ENCODE data around the gene KRT9. TPM values are rescaled to one million over a fixed set of nuclear protein-coding genes. Genes with fewer than 3 reads are reported as not detected.
"Not testable (repeated sequence)": the region's sequence is repeated elsewhere in the genome, so short reads cannot be mapped to it uniquely, and the experiment has no call there.

The KRT9 gene
- total and polyA plus RNA-seq, 10 of the 15 experiments (the other 5 are each of a cell fraction or from before 2014, with no cell fraction given) = not detected

DNA sequence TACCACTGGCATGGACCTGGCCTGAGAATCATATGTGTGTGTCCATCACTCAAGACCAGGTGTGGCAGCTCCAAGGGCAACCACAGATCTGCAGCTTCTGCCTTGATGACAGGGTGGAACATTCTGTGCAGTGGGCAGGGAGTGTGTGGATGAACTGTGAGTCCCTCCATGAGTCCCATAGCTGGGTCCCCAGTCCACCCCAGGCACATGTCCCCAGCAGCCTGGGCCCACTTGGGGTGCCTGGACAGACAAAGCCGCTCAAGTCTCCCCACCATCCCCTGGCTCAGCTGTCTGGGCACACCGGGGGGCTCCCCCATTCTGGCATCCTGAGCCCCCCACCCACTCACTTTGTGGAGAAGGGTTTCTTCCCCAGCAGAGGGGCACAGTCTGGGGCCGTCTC, 45.3 kb upstream of the KRT9 start:
- FAIRE-seq = no peak
- DNase-seq (ENCODE audit: low read depth, low spot score) = no peak
- BruUV-seq (replicated peaks) = no TSS peak
- no peaks in the 10 kb centered on the region for H3K36me3 ChIP-seq (ENCODE audit: control insufficient read depth in 2 of 2, insufficient read depth in 2 of 2, low read length in 1 of 2)
- no peak overlapping the region for H3K4me3 ChIP-seq
- ATAC-seq = no peak
- H3K27me3 ChIP-seq (replicated peaks in 1 of 2; ENCODE audit: control insufficient read depth in 2 of 2, insufficient read depth in 2 of 2, low read length in 1 of 2) = peaks cover 0 to 2% of the 10 kb centered on the region in 2 experiments; a peak in 2 of 4 replicates
- no peak for TF ChIP-seq YY1 (IDR thresholded peaks at IDR 0.05; ENCODE audit: low read depth, low read length)
- ChIA-PET POLR2A (interaction anchor here (0.5 kb wide), 1 partner anchor 71 kb away, joined by 4 read pairs; no protein-coding TSS in a partner anchor), RAD21 (ENCODE audit: unreplicated experiment) (no interaction called here), CTCF (no interaction called here), SMC1A (ENCODE audit: uncharacterized antibody, unreplicated experiment) (no interaction called here)
- 2% methylated on average over 3 of the region's 3 CpGs for WGBS (ENCODE audit: insufficient coverage, insufficient replicate concordance, low lambda C conversion rate, missing lambda C conversion rate)
- no peak overlapping the region for H3K27ac ChIP-seq (ENCODE audit: control insufficient read depth, insufficient read depth)
- H3K4me1 ChIP-seq (ENCODE audit: control insufficient read depth, insufficient read depth, low read length) = no peaks in the 10 kb centered on the region
- H2AFZ ChIP-seq (ENCODE audit: control insufficient read depth, low read depth, low read length) = no peak overlapping the region
- no peaks in the 10 kb centered on the region for H4K20me1 ChIP-seq (ENCODE audit: control insufficient read depth, insufficient read depth)
- no peaks in the 10 kb centered on the region for H3K9me3 ChIP-seq (replicated peaks; ENCODE audit: control insufficient read depth, insufficient read depth, low read length)
- H3K79me2 ChIP-seq (ENCODE audit: control insufficient read depth, insufficient read depth, low read length) = no peaks in the 10 kb centered on the region
- H3K4me2 ChIP-seq (ENCODE audit: control insufficient read depth, insufficient read depth) = no peak overlapping the region
- intact Hi-C loops (cut with micrococcal nuclease; ENCODE audit: unreplicated experiment) (no loop called here), in situ Hi-C loops (cut with MboI) (no loop called here)
- H3K9ac ChIP-seq (ENCODE audit: control insufficient read depth, insufficient read depth, low read length) = no peak overlapping the region

DNA sequence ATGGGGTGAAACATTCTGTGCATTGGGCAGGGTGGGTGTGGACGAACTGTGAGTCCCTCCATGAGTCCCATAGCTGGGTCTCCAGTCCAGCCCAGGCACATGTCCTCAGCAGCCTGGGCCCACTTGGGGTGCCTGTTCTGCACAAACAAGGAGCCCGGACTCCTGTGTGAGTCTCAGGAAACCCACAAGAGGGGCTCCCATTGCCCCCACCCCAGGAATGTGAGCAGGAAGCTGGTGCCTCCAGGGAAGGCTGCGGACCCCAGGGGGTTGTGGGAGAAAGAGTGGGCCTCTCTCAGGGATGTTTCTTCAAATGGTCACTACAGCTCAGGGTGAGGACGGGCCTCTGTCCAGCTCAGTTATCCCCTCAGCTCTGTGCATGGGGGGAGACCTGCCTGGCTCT, 44.6 kb upstream of the KRT9 start:
- 3% methylated on average over 4 of the region's 4 CpGs for WGBS (ENCODE audit: insufficient coverage, insufficient replicate concordance, low lambda C conversion rate, missing lambda C conversion rate)
- H3K4me1 ChIP-seq (ENCODE audit: control insufficient read depth, insufficient read depth, low read length); H3K9ac ChIP-seq (ENCODE audit: control insufficient read depth, insufficient read depth, low read length); H3K27me3 ChIP-seq (replicated peaks in 1 of 2; ENCODE audit: control insufficient read depth in 2 of 2, insufficient read depth in 2 of 2, low read length in 1 of 2); H3K4me3 ChIP-seq; RAD21 ChIA-PET (ENCODE audit: unreplicated experiment); DNase-seq (ENCODE audit: low read depth, low spot score); SMC1A ChIA-PET (ENCODE audit: uncharacterized antibody, unreplicated experiment); POLR2A ChIA-PET; H4K20me1 ChIP-seq (ENCODE audit: control insufficient read depth, insufficient read depth); H3K9me3 ChIP-seq (replicated peaks; ENCODE audit: control insufficient read depth, insufficient read depth, low read length); CTCF ChIA-PET; intact Hi-C loops (cut with micrococcal nuclease; ENCODE audit: unreplicated experiment); FAIRE-seq; in situ Hi-C loops (cut with MboI); H3K36me3 ChIP-seq (ENCODE audit: control insufficient read depth in 2 of 2, insufficient read depth in 2 of 2, low read length in 1 of 2); H2AFZ ChIP-seq (ENCODE audit: control insufficient read depth, low read depth, low read length); H3K27ac ChIP-seq (ENCODE audit: control insufficient read depth, insufficient read depth); H3K4me2 ChIP-seq (ENCODE audit: control insufficient read depth, insufficient read depth); H3K79me2 ChIP-seq (ENCODE audit: control insufficient read depth, insufficient read depth, low read length); ATAC-seq; BruUV-seq (replicated peaks): not testable (repeated sequence)
